ENCODE results near the gene SLC1A5.
A peak's percentile ranks its signal among the peaks of the same experiment; 100 is the strongest.

DNA sequence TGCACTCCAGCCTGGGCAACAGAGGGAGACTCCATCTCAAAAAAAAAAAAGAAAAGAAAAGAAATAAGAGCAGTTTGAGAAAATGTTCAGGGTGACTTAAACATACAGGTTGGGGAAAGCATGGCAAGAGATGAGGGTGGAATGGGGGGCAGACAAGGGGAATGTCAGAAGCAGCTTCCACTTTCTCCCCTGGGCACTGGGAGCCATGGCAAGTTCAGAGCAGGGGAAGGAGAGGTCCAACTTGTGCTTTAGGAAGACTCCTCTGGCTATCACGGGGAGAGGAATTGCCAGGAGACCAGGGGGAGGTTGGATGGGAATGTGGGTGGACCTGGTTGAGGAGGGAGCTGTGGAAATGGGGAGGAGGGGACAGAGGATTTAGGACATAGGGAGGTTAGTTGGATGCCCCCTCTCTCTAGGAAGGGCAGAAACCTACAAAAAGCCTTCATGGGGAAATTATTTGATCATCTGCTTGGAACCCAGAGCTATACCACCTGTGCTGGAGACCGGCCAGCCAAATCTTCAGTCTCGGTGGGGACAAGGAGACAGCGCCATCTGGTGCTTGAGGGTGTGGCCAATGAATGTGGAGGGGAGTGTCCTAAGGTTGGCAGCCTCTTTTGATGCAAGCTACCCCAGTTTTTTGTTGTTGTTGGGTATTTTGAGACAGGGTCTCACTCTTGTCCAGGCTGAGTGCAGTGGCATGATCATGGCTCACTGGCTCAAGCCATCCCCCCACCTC lies 34.8 kb downstream of the SLC1A5 start:
- TF ChIP-seq, protein P1, sequence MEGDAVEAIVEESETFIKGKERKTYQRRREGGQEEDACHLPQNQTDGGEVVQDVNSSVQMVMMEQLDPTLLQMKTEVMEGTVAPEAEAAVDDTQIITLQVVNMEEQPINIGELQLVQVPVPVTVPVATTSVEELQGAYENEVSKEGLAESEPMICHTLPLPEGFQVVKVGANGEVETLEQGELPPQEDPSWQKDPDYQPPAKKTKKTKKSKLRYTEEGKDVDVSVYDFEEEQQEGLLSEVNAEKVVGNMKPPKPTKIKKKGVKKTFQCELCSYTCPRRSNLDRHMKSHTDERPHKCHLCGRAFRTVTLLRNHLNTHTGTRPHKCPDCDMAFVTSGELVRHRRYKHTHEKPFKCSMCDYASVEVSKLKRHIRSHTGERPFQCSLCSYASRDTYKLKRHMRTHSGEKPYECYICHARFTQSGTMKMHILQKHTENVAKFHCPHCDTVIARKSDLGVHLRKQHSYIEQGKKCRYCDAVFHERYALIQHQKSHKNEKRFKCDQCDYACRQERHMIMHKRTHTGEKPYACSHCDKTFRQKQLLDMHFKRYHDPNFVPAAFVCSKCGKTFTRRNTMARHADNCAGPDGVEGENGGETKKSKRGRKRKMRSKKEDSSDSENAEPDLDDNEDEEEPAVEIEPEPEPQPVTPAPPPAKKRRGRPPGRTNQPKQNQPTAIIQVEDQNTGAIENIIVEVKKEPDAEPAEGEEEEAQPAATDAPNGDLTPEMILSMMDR (IDR thresholded peaks at IDR 0.05), result peak in 2 of 3 experiments; percentile 37 to 43
- no peak for TF ChIP-seq POLR2AphosphoS5 (IDR thresholded peaks at IDR 0.05)
- no peak for TF ChIP-seq POLR2A (IDR thresholded peaks at IDR 0.05; ENCODE audit: low read depth)
